ENCODE results near the gene DACT2.

DACT2 gene

GRCh38 chr6:168308390-168309144 lies 11.0 kb downstream of the DACT2 start:
- no peak overlapping the region for H3K27ac ChIP-seq
- TF ChIP-seq ZFX (IDR thresholded peaks at IDR 0.05; ENCODE audit: borderline replicate concordance), result no peak
- no peak for TF ChIP-seq CTCF (IDR thresholded peaks at IDR 0.05)

GRCh38 chr6:168307695-168308021 lies 11.9 kb downstream of the DACT2 start:
- TF ChIP-seq ZFX (IDR thresholded peaks at IDR 0.05; ENCODE audit: borderline replicate concordance), result no peak
- no peak for TF ChIP-seq CTCF (IDR thresholded peaks at IDR 0.05)
- no peak overlapping the region for H3K27ac ChIP-seq

- TF ChIP-seq ZFX (IDR thresholded peaks at IDR 0.05; ENCODE audit: borderline replicate concordance) (no peak), CTCF (IDR thresholded peaks at IDR 0.05) (no peak)
- H3K27ac ChIP-seq, result no peak overlapping the region
These were observed 12.4 kb downstream of the DACT2 start for GRCh38 chr6:168307015-168307694.

- no peak overlapping the region for H3K27ac ChIP-seq
- no peak for TF ChIP-seq CTCF (IDR thresholded peaks at IDR 0.05)
- TF ChIP-seq ZFX (IDR thresholded peaks at IDR 0.05; ENCODE audit: borderline replicate concordance), result no peak
These were observed 13.7 kb downstream of the DACT2 start for GRCh38 chr6:168305863-168306262.

GRCh38 chr6:168305096-168305749 lies 14.4 kb downstream of the DACT2 start:
- TF ChIP-seq CTCF (IDR thresholded peaks at IDR 0.05), result no peak
- no peak for TF ChIP-seq ZFX (IDR thresholded peaks at IDR 0.05; ENCODE audit: borderline replicate concordance)
- no peak overlapping the region for H3K27ac ChIP-seq

- H3K27ac ChIP-seq, result no peak overlapping the region
- TF ChIP-seq ZFX (IDR thresholded peaks at IDR 0.05; ENCODE audit: borderline replicate concordance) (no peak), CTCF (IDR thresholded peaks at IDR 0.05) (no peak)
These were observed 14.9 kb downstream of the DACT2 start for GRCh38 chr6:168304752-168305015.
